WI38 (cell line): Measurements from ENCODE around the gene MUC3A.

Source experiments
- H3K4me3 ChIP-seq: 2 replicates; pipeline ENCODE4 v1.5.1; 2011; ENCODE audit warnings: low read depth, mild to moderate bottlenecking, control low read depth, low read length
- CTCF ChIP-seq: IDR thresholded peaks from 2 replicates; pipeline ENCODE4 v1.5.1; 2012; ENCODE audit warnings: low read depth, mild to moderate bottlenecking, control low read depth, low read length

MUC3A gene

DNA sequence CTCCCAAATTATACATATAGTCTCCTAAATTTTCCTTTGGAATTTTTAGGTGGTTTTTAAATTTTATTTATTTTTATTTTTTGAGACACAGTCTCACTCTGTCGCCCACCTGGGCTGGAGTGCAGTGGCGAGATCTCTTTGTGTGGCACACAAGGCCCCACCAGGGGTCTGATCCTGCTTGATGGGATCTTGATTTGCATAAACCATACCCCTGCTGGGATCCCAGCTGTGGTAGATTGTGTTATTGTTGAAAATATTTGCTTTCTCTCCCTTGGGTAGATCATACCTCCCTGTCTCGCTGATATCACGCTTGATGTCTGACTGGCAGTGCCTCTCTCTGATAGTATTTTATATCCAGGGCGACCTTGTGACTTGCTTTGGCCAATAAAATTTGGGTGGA, 5.6 kb upstream of the MUC3A start:
- H3K4me3 ChIP-seq: no peak overlapping the region
- no peak for TF ChIP-seq CTCF

GRCh38 chr7:100944138-100944537, 5.2 kb upstream of the MUC3A start:
- H3K4me3 ChIP-seq: no peak overlapping the region
- no peak for TF ChIP-seq CTCF

- TF ChIP-seq CTCF: no peak
- H3K4me3 ChIP-seq: no peak overlapping the region
Observed at GRCh38 chr7:100946111-100946510, 3.2 kb upstream of the MUC3A start.

- H3K4me3 ChIP-seq: no peak overlapping the region
Observed at GRCh38 chr7:100946766-100947365, 2.5 kb upstream of the MUC3A start.

DNA sequence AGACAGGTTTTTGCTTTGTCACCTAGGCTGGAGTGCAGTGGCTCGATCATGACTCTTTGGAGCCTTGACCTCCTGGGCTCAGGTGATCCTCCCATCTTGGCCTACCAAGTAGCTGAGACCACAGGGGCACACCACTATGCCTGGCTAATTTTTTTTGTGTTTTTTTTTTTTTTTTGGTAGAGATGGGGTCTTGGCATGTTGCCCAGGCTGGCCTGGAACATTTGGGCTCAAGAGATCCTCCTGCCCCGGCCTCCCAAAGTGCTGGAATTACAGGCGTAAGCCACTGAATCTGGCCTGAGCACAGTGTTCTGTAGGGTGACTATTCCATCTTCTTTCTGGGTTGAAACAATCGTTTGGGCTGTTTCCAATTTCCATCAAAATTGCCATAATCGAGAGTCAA, 1.5 kb upstream of the MUC3A start:
- no peak overlapping the region for H3K4me3 ChIP-seq
- TF ChIP-seq CTCF: no peak

More at GRCh38 chr7:100946766-100947365, 2.5 kb upstream of the MUC3A start:
- no peak for TF ChIP-seq CTCF

- H3K4me3 ChIP-seq: no peak overlapping the region
Observed at GRCh38 chr7:100949933-100950443, 654 bp downstream of the MUC3A start.

More at GRCh38 chr7:100949933-100950443, 654 bp downstream of the MUC3A start:
- no peak for TF ChIP-seq CTCF
